ENCODE data around the gene ARL5B. TPM values are rescaled to one million over a fixed set of nuclear protein-coding genes. Genes with fewer than 3 reads are reported as not detected.

The ARL5B gene
- total RNA-seq, 1 donor from 2014 or later = 11.8 TPM

DNA sequence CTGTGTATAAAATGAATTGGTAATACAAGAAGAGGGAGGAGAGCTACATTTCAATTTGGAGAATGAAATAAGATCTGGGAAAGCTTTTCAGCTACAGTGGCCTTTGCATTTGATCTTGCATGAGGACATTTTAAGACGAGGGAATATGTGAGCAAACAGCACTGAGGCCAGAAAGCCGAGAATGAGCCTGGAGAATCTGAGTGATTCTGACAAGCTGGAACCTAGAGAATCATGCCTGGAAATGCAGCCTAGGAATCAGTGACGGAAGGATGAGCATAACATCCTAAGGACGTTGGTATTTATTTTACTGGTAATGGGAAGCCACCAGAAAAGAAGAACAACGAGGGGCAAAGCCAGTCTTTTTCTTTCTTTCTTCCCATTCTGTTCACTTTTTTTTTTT, 44.3 kb downstream of the ARL5B start:
- DNase-seq (ENCODE audit: low spot score) = no peak

- DNase-seq (ENCODE audit: low spot score) = no peak
Observed at GRCh38 chr10:18710201-18710653, 51.0 kb downstream of the ARL5B start.

DNA sequence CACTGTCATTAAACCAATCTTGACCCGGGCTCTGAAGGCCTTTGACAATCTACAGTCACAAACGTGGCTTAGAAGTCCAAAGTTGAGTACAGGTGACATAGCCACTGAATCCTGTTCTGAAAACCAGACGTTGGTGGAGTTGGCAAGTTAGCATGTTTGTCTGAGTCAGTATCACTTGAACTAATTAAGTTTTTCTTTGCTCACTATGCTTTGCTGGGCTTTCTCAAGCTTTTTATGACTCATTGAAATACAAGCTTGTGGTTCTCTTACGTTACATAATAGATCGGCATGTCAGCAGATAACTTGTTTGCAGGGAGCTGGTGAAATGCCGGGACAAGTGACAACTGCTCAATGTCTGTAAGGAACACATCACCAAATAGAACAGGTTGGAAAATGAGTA, 53.8 kb downstream of the ARL5B start:
- DNase-seq (ENCODE audit: low spot score) = no peak

DNA sequence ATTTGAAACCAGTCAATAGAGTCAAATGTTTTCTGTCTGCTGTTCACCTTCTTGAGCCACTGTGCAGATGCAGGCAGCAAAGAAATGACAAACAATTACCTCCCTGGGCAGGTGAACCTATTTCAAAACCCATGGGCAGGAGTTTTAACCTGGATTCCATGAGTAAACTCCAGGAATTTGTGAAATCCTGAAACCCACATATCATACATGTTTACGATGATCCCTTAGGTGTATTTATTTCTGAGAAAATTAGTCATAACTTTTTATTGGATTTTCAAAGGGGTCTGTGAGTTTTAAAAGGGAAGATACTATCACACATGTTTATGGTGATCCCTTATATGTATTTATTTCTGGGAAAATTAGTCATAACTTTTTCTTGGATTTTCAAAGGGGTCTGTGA, 59.8 kb downstream of the ARL5B start:
- DNase-seq (ENCODE audit: low spot score) = no peak

DNA sequence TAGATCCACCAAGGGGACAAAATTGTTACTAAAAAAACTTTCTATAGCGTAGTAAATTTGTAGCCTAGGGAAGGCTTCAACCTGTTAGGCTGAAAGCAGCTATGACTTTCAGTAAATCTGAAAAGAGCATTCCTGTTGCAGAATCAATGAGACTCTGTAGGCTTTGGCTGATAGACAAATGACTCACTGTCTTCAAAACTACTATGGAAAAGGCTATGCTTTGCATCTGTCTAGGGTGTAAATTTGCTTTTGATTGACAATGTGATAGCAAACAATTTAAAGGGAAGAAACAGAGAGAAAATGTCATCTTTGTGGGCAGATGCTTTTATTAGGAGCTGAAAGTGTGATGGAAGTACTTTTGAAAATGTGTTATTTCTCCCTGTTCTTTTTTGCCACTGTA, 60.6 kb downstream of the ARL5B start:
- DNase-seq (ENCODE audit: low spot score) = no peak

DNA sequence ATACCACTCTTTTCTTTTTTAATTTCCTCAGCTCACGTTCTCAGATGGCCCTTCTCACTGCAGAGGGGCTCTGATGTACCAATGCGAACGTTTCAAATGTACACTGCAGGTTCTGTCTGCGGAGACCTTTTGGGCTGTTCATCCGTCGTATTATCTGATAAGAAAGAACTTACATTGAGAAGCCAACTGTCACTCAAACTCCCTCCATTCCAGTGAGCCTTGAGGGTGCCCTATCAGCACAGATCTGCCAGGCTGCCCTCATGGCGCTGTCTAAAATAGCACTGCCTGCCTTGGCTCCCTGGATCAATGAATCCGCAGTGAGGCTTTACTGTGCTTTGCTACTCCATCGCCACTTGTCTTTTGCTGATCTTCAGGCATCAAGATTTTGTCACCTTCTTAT, 61.8 kb downstream of the ARL5B start:
- DNase-seq (ENCODE audit: low spot score) = no peak

DNA sequence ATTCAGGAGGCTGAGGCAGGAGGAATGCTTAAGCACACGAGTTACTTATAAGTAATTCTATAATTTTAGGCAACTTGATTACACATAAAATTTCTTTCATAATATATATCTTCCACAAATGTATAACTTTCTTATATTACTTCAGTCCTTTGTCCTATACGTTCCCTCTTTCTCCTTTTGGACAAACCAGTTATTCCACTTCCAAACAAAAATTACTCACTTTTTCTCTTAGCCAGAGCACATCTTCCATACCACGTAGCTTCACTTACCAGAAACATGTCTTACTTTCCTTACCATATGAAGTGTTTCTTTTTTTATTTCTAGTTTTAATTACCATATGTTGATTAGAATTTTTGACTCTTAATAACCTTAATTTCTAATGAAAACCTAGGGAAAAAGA, 64.6 kb downstream of the ARL5B start:
- DNase-seq (ENCODE audit: low spot score) = no peak

Other genes starting within 250 kb of the ARL5B start
- 33.5 TPM for gene NSUN6, start 7.8 kb upstream of the ARL5B start, total RNA-seq

Measured in ureter (tissue), 1 donor.